ENCODE results near the gene KCNC4.

DNA sequence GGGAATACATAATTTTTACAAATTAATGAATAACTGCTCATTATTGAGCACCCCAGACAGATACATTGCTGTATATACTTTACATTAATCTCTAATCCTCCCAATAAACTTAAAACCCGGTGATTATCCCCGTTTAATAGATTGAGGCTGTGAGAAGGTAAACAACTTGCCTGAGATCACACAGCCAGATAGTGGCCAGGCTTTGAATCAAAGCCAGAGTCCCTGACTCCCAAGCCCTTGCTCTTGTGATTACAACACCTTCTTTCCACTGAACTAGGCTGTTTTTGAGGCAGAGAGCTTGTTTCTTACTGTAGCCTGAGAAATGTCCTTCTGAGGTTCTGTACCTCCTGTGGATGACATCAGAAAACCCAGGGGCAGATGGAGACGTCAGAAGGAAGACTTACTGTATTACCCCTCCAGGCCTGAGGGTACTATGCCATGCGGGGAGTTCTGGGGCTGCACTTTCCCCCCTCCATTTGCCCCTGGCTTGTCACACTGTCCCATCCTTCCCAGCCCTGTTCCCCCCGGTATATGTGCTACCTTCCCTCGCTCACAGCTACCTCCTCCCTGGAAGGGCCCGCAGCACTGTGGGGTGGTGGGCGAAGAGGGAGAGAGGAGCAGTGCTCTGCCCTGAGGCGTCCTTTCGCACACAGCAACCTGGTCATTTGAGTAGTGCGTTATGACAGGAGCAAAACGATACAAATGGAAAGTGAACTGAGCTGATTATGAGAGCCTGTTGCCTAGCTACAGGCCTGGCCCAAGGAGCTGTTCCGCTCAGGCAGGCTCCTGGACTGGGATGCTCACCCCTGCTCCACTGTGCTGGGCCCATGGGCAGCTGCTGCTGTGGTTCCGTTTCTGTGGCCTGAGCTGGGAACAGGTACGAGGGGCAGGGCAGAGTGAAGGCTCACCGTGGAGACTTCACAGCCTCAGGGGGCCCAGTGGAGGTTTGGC lies 4.6 kb downstream of the KCNC4 start:
- TF ChIP-seq, protein P1, sequence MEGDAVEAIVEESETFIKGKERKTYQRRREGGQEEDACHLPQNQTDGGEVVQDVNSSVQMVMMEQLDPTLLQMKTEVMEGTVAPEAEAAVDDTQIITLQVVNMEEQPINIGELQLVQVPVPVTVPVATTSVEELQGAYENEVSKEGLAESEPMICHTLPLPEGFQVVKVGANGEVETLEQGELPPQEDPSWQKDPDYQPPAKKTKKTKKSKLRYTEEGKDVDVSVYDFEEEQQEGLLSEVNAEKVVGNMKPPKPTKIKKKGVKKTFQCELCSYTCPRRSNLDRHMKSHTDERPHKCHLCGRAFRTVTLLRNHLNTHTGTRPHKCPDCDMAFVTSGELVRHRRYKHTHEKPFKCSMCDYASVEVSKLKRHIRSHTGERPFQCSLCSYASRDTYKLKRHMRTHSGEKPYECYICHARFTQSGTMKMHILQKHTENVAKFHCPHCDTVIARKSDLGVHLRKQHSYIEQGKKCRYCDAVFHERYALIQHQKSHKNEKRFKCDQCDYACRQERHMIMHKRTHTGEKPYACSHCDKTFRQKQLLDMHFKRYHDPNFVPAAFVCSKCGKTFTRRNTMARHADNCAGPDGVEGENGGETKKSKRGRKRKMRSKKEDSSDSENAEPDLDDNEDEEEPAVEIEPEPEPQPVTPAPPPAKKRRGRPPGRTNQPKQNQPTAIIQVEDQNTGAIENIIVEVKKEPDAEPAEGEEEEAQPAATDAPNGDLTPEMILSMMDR (IDR thresholded peaks at IDR 0.05; ENCODE audit: insufficient read depth, low read length) = no peak
- TF ChIP-seq POLR2AphosphoS5 (IDR thresholded peaks at IDR 0.05; ENCODE audit: low read depth) (no peak), SPI1 (IDR thresholded peaks at IDR 0.05; ENCODE audit: borderline replicate concordance, low read depth) (no peak)
